Nephron (organoid): ENCODE data around the gene GYS1.

ENCODE experiments used
- H3K27ac Mint-ChIP-seq, 3 experiments: 2 replicates each; pipeline ENCODE4 v1.8.0; 2020; ENCODE audit warnings: mixed read lengths in 3 of 3, mild to moderate bottlenecking in 2 of 3, moderate library complexity in 1 of 3
- H3K27me3 Mint-ChIP-seq: 2 replicates; pipeline ENCODE4 v1.8.0; 2021; ENCODE audit warnings: low read depth, mild to moderate bottlenecking, moderate library complexity, mixed read lengths
- H3K36me3 Mint-ChIP-seq: 2 replicates; pipeline ENCODE4 v1.8.0; 2020; ENCODE audit warnings: low read depth, mixed read lengths
- H3K4me1 Mint-ChIP-seq: 2 replicates; pipeline ENCODE4 v1.8.0; 2020; ENCODE audit warnings: mixed read lengths
- H3K4me3 Mint-ChIP-seq, 3 experiments: 2 replicates each; pipeline ENCODE4 v1.8.0; 2020; ENCODE audit warnings: mild to moderate bottlenecking in 3 of 3, mixed read lengths in 3 of 3, moderate library complexity in 2 of 3
- H3K9me3 Mint-ChIP-seq: 2 replicates; pipeline ENCODE4 v1.8.0; 2020; ENCODE audit warnings: mixed read lengths
- TF ChIP-seq, protein P1 (sequence below), 3 experiments: fragments of 200-600 bp; sonication (generic); IDR thresholded peaks; one replicate each; pipeline ENCODE4 v1.5.0; 2021; ENCODE audit warnings: antibody characterized with exemption in 3 of 3; ENCODE audit not compliant: unreplicated experiment in 3 of 3

Gene GYS1

DNA sequence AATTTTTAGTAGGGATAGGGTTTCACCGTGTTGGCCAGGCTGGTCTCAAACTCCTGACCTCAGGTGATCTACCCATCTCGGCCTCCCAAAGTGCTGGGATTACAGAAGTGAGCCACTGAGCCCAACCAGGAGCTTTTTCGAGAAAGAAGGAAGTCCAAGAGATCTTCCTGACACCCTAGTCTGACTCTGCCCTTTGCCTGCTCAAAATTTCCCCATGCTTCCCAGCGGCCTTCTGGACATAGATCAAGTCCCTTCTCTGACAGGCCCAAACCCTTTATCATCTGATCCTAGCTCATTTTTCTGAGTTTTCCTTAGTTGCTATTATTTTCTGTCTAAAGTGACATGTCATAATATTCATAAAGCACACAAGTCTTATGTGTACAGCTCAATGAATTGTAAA, 40.0 kb downstream of the GYS1 start:
- TF ChIP-seq, protein P1, sequence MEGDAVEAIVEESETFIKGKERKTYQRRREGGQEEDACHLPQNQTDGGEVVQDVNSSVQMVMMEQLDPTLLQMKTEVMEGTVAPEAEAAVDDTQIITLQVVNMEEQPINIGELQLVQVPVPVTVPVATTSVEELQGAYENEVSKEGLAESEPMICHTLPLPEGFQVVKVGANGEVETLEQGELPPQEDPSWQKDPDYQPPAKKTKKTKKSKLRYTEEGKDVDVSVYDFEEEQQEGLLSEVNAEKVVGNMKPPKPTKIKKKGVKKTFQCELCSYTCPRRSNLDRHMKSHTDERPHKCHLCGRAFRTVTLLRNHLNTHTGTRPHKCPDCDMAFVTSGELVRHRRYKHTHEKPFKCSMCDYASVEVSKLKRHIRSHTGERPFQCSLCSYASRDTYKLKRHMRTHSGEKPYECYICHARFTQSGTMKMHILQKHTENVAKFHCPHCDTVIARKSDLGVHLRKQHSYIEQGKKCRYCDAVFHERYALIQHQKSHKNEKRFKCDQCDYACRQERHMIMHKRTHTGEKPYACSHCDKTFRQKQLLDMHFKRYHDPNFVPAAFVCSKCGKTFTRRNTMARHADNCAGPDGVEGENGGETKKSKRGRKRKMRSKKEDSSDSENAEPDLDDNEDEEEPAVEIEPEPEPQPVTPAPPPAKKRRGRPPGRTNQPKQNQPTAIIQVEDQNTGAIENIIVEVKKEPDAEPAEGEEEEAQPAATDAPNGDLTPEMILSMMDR (IDR thresholded peaks at IDR 0.05; ENCODE audit: unreplicated experiment in 3 of 3): no peak
- Mint-ChIP-seq H3K27ac (peak overlapping the region in 1 of 3 experiments; percentile 56), H3K9me3 (no peaks in the 10 kb centered on the region), H3K4me1 (peaks cover 13% of the 10 kb centered on the region), H3K27me3 (peaks cover 6% of the 10 kb centered on the region), H3K36me3 (peaks cover 13% of the 10 kb centered on the region), H3K4me3 (peak overlapping the region in 2 of 3 experiments; percentile 21 to 38)

DNA sequence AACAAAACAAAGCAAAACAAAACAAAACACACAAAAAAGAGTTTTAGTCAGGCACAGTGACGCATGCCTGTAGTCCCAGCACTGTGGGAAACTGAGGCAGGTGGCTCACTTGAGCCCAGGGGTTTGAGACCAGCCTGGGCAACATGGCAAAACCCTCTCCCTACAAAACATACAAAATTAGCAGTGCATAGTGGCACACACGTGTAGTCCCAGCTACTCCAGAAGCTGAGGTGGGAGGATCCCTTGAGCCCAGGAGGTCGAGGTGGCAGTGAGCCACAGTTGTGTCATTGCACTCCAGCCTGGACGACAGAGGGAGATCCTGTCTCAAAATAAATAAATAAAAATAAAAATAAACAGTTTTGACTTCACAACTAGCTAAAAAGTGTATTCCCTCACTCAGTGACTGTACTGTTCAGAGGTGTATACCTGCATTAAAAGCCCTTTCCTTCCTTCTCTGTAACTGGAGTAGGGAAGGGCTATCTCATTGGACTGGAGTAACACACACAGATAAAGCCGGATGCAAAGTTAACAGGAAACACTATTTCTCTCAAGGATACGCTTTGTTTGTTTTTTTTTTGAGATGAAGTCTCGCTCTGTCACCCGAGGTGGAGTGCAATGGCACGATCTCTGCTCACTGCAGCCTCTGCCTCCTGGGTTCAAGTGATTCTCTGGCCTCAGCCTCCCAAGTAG, 42.1 kb downstream of the GYS1 start:
- Mint-ChIP-seq H3K27me3 (peaks cover 3% of the 10 kb centered on the region), H3K4me1 (peaks cover 9% of the 10 kb centered on the region), H3K9me3 (no peaks in the 10 kb centered on the region), H3K27ac (no peak overlapping the region), H3K4me3 (no peak overlapping the region), H3K36me3 (peaks cover 2% of the 10 kb centered on the region)
- TF ChIP-seq, protein P1 (IDR thresholded peaks at IDR 0.05; ENCODE audit: unreplicated experiment in 3 of 3): no peak

DNA sequence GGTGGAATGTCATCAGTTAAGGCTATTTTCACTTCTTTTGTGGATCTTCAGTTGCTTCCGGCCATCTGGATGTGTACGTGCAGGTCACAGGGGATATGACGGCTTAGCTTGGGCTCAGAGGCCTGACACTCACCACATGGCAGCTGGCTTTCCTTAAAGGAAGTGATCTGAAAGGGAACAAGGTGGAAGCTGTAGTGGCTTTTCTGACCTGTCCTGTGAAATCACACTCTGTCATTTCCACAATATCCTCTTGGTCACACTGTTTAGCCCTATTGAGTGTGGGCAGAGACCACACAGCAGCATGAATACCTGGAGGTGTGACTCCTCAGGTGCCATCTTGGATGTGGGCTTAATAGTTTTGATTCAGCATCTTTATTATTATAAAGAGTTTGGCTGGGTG, 43.0 kb downstream of the GYS1 start:
- H3K4me3 Mint-ChIP-seq: peak overlapping the region in 1 of 3 experiments; percentile 16
- peaks cover 3% of the 10 kb centered on the region for H3K27me3 Mint-ChIP-seq
- H3K27ac Mint-ChIP-seq: no peak overlapping the region
- TF ChIP-seq, protein P1 (IDR thresholded peaks at IDR 0.05; ENCODE audit: unreplicated experiment in 3 of 3): no peak
- H3K36me3 Mint-ChIP-seq: no peaks in the 10 kb centered on the region
- peaks cover 6% of the 10 kb centered on the region for H3K4me1 Mint-ChIP-seq
- H3K9me3 Mint-ChIP-seq: no peaks in the 10 kb centered on the region

DNA sequence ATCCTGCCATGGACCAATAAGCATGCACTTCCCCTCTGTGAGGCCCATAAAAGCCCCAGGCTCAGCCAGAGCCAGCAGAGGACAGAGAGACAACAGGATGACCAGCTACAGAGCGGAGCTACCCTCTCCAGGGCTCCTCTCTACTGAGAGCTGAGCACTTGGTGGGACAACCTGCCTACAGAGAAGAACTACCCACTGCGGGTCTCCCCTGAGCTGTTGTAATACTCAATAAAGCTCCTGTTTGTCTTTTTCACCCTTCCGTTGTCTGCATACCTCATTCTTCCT, 45.9 kb downstream of the GYS1 start:
- Mint-ChIP-seq H3K27me3 (peaks cover 3% of the 10 kb centered on the region), H3K36me3 (no peaks in the 10 kb centered on the region), H3K27ac (no peak overlapping the region), H3K4me3 (no peak overlapping the region), H3K9me3 (no peaks in the 10 kb centered on the region), H3K4me1 (no peaks in the 10 kb centered on the region)
- TF ChIP-seq, protein P1 (IDR thresholded peaks at IDR 0.05; ENCODE audit: unreplicated experiment in 3 of 3): no peak

DNA sequence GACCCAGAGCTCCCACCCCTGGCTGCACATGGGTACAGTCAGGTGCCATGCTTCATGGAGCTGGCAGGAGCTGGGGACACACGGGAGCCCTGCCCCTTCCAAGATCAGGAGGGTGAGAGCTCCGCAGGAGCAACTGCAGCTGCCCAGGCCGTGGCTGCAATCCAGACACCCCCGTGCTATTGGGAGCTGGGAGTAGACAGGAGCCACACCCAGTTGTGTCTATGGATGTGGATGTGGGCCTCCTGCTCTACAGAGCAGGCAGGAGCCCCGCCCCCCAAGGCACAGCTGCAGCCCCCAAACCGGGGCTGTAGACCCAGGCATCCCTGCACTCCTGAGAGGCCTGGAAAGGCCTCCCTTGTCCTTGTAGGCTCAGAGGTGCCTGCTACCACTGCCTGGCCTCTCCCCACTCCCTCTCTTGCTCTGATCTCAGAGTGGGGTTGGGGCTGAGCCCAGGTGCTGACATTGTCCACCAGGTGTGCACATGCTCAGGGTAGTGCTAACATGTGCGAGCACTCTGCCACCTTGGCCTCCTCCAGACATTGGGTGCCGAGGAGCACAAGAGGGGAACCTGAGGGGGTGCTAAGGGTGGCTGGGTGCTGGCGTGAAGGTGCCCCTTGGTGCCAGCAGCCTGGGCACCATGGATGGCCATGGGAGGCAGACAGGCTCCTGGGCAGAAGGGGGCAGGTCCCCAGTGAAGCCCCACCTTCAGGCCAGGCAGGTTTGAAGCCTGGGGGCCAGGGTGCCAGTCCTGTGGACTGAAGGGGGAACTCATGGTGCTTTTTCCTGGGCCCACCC, 46.4 kb downstream of the GYS1 start:
- TF ChIP-seq, protein P1 (IDR thresholded peaks at IDR 0.05; ENCODE audit: unreplicated experiment in 3 of 3): no peak
- Mint-ChIP-seq H3K27me3 (peaks cover 3% of the 10 kb centered on the region), H3K9me3 (no peaks in the 10 kb centered on the region), H3K4me1 (no peaks in the 10 kb centered on the region), H3K36me3 (no peaks in the 10 kb centered on the region), H3K4me3 (no peak overlapping the region), H3K27ac (no peak overlapping the region)
